Endothelial cell (in vitro differentiated cells): ENCODE data around the gene ATP6V0E2. TPM values are rescaled to one million over a fixed set of nuclear protein-coding genes. Genes with fewer than 3 reads are reported as not detected.

Experiments
- DNase-seq: peaks from one replicate; pipeline ENCODE4 v3.0.0; 2021; ENCODE audit warnings: low spot score
- H3K27ac Mint-ChIP-seq: one replicate; pipeline ENCODE4 v1.8.0; 2021; ENCODE audit warnings: mixed read lengths, inconsistent platforms; ENCODE audit not compliant: unreplicated experiment
- H3K27me3 Mint-ChIP-seq: one replicate; pipeline ENCODE4 v1.8.0; 2021; ENCODE audit warnings: mild to moderate bottlenecking, moderate library complexity, mixed read lengths, inconsistent platforms; ENCODE audit not compliant: unreplicated experiment
- H3K36me3 Mint-ChIP-seq: one replicate; pipeline ENCODE4 v1.8.0; 2021; ENCODE audit warnings: mild to moderate bottlenecking, low read depth, mixed read lengths, inconsistent platforms; ENCODE audit not compliant: unreplicated experiment
- H3K4me1 Mint-ChIP-seq: one replicate; pipeline ENCODE4 v1.8.0; 2021; ENCODE audit warnings: mild to moderate bottlenecking, mixed read lengths, inconsistent platforms; ENCODE audit not compliant: unreplicated experiment
- H3K4me3 Mint-ChIP-seq: one replicate; pipeline ENCODE4 v1.8.0; 2021; ENCODE audit warnings: mild to moderate bottlenecking, mixed read lengths, inconsistent platforms; ENCODE audit not compliant: unreplicated experiment
- H3K9me3 Mint-ChIP-seq: one replicate; pipeline ENCODE4 v1.8.0; 2021; ENCODE audit warnings: mixed read lengths, inconsistent platforms; ENCODE audit not compliant: unreplicated experiment
- total RNA-seq: library from RNA; stranded (reverse); fragmentation: NEBNext Ultra II Directional; extraction: Animal tissue kit (Norgen Biotek cat#: 25700); gene quantifications from one replicate; pipeline ENCODE4 v1.2.1, GENCODE V29; 2021; ENCODE audit not compliant: unreplicated experiment
- TF ChIP-seq, protein P1 (sequence below): fragments of 200-600 bp; sonication (generic); IDR thresholded peaks from one replicate; pipeline ENCODE4 v1.5.0; 2021; ENCODE audit warnings: antibody characterized with exemption; ENCODE audit not compliant: unreplicated experiment

Gene ATP6V0E2
- total RNA-seq, 1 donor from 2014 or later: 18.5 TPM

DNA sequence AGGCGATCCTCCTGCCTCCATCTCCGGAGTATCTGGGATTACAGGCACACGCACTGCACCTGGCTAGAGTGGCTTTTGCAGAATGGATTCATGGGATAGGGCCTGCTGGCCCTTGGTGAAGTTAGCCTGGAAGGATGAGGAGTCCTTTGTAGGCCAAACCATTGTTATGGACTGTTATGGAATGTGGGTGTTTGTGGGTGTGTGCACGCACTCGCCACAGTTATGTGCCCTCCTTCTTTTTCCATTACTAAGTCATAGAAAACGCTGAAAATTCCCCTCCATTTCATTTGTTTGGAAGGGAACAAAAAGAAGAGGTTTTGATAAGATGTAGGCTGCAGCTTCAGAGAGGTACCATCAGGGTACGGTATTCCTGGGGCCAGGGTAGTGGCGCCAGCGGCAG, 20.6 kb upstream of the ATP6V0E2 start:
- no peak for DNase-seq
- H3K9me3 Mint-ChIP-seq: no peaks in the 10 kb centered on the region
- H3K27ac Mint-ChIP-seq: no peak overlapping the region
- TF ChIP-seq, protein P1, sequence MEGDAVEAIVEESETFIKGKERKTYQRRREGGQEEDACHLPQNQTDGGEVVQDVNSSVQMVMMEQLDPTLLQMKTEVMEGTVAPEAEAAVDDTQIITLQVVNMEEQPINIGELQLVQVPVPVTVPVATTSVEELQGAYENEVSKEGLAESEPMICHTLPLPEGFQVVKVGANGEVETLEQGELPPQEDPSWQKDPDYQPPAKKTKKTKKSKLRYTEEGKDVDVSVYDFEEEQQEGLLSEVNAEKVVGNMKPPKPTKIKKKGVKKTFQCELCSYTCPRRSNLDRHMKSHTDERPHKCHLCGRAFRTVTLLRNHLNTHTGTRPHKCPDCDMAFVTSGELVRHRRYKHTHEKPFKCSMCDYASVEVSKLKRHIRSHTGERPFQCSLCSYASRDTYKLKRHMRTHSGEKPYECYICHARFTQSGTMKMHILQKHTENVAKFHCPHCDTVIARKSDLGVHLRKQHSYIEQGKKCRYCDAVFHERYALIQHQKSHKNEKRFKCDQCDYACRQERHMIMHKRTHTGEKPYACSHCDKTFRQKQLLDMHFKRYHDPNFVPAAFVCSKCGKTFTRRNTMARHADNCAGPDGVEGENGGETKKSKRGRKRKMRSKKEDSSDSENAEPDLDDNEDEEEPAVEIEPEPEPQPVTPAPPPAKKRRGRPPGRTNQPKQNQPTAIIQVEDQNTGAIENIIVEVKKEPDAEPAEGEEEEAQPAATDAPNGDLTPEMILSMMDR: no peak
- peaks cover 4% of the 10 kb centered on the region for H3K36me3 Mint-ChIP-seq
- H3K4me1 Mint-ChIP-seq: peaks cover 16% of the 10 kb centered on the region
- peaks cover 3% of the 10 kb centered on the region for H3K27me3 Mint-ChIP-seq
- no peak overlapping the region for H3K4me3 Mint-ChIP-seq

DNA sequence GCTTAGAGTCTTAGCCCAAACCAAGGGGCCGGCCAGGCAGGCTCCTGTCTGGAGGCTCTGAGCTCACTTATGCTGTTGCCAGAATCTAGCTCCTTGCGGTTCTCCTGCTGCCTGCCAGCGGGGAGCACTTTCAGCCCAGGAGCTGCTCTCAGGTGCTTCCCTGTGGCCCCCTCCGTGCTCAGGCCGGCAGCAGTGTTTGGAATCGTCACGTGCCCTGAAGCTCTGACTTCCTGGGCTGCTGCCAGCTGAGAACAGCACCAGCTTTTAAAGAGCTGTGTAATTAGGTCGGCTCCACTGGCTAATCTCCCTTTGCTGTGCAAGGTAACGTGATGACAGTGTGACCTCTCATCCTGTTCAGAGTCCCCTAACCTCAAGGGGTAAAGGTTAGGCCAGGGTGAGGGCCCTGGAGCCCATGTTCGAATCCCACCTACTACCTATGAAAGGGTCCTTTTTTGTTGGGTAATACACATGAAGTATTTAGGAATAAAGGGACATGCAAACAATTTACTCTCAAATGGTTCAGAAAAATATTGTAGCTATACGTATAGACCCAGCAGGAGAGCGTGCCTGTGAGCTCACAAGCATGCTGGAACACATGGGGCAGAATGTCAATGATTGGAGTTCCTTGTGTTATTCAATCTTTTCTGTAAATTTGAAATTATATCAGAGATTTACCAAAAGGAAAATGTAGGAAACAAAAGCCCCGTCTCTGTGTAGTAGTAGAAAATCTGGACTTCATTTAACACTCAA, 19.0 kb upstream of the ATP6V0E2 start:
- H3K4me3 Mint-ChIP-seq: no peak overlapping the region
- peaks cover 3% of the 10 kb centered on the region for H3K27me3 Mint-ChIP-seq
- no peak overlapping the region for H3K27ac Mint-ChIP-seq
- no peak for DNase-seq
- peaks cover 24% of the 10 kb centered on the region for H3K4me1 Mint-ChIP-seq
- no peaks in the 10 kb centered on the region for H3K9me3 Mint-ChIP-seq
- TF ChIP-seq, protein P1: no peak
- H3K36me3 Mint-ChIP-seq: peaks cover 12% of the 10 kb centered on the region

DNA sequence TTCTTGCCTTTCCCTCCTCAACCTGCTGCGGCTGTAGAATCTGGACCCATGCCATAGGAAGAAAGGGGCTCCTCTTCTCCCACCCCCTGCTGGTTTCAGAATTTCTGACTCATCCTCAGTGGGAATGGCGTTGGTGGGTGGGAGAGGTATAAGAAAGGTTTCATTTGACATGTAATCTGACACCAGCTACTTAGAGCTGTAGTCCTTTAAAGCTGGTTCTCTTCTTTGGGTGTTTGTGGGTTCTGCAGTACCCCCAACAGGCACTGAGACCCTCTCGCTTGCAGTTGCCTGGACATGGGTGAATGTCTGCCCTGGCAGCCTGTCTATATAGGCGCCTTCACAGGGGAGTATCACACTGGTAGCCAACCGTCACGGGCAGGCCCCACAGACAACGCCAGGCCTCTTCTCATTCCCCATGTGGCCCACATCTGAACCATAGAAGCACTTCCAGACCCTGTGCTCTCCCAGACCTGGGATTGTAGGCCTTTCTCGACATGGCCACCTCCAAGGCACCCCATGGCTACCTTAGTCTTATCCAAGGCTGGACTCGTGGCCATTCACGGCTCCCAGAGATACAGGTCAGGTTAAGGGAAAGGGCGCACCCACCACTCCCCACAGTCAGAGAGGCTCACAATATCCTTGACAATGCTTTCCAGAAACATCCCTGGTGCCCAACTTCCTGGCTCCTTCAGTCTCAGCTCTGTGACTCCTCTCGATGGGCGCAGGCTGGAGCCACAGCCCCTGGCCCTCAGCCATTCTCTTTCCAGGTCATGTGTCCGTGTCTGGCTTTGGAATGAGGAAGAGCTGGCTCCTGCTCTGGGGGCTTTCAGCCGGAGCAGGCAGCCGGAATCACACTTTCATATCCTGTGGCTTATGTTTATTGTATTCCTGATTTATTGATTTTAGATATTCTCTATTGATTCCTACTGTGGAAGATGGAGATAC, 18.1 kb upstream of the ATP6V0E2 start:
- no peaks in the 10 kb centered on the region for H3K9me3 Mint-ChIP-seq
- TF ChIP-seq, protein P1: no peak
- H3K4me1 Mint-ChIP-seq: peaks cover 24% of the 10 kb centered on the region
- H3K27ac Mint-ChIP-seq: no peak overlapping the region
- peaks cover 18% of the 10 kb centered on the region for H3K36me3 Mint-ChIP-seq
- peaks cover 7% of the 10 kb centered on the region for H3K27me3 Mint-ChIP-seq
- no peak overlapping the region for H3K4me3 Mint-ChIP-seq
- DNase-seq: no peak

DNA sequence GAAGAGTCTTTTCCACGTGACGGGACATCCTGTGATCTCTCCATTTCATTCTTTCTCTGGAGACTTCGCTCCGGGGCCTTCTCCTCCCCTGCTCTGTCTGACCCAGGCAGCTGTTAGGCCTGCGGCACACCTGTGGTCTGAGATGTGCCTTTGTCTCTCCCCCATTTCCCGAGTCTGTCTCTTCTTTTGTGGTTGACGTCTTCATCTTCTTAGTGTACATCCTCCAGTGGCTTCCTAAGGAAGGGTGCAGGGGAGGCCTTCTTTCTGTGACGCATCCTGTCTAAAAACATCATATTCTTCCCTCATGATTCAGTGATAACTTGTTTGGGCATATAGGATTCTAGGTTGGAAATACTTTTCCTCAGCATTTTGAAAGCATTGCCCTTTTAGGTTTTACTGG, 17.2 kb upstream of the ATP6V0E2 start:
- DNase-seq: no peak
- peaks cover 24% of the 10 kb centered on the region for H3K4me1 Mint-ChIP-seq

More for the DNA sequence above, 17.2 kb upstream of the ATP6V0E2 start:
- H3K9me3 Mint-ChIP-seq: no peaks in the 10 kb centered on the region
- H3K27me3 Mint-ChIP-seq: peaks cover 7% of the 10 kb centered on the region
- H3K36me3 Mint-ChIP-seq: peaks cover 18% of the 10 kb centered on the region
- no peak overlapping the region for H3K27ac Mint-ChIP-seq
- no peak overlapping the region for H3K4me3 Mint-ChIP-seq
- TF ChIP-seq, protein P1: no peak
